Inflammatory macrophage (primary cell): ENCODE measurements around the gene SPANXN2.
"Not testable (repeated sequence)": the region's sequence is repeated elsewhere in the genome, so short reads cannot be mapped to it uniquely, and the experiment has no call there.

Experiments
- DNase-seq, 2 donors: peaks; one replicate each; pipeline ENCODE4 v3.0.0-alpha.2; 2020 to 2022
- total RNA-seq, 18 experiments: gene quantifications; one replicate each; lab custom pipeline; 2026; ENCODE audit warnings: mixed read lengths in 6 of 18, inconsistent platforms in 2 of 18; lab: John Stamatoyannopoulos, UW

The SPANXN2 gene
- total RNA-seq = 0 reads per million in 18 experiments

- DNase-seq = not testable (repeated sequence)
Measured at GRCh38 chrX:143720652-143721051, at the start of gene SPANXN2. Gene SPANXN2 (minus strand): TSS chrX:143720752. CDS start chrX:143720668, 84 bp downstream.

- no peak for DNase-seq
Measured at GRCh38 chrX:143768976-143769375, 48.4 kb upstream of the SPANXN2 start.

GRCh38 chrX:143767789-143768188 lies 47.2 kb upstream of the SPANXN2 start:
- DNase-seq = not testable (repeated sequence)

- DNase-seq = no peak
Measured at GRCh38 chrX:143757887-143758286, 37.3 kb upstream of the SPANXN2 start.

- DNase-seq = no peak
Measured at GRCh38 chrX:143757375-143757774, 36.8 kb upstream of the SPANXN2 start.

- DNase-seq = no peak
Measured at GRCh38 chrX:143754183-143754582, 33.6 kb upstream of the SPANXN2 start.

GRCh38 chrX:143733866-143734265 lies 13.3 kb upstream of the SPANXN2 start:
- DNase-seq = no peak

- no peak for DNase-seq
Measured at GRCh38 chrX:143726296-143726695, 5.7 kb upstream of the SPANXN2 start.

GRCh38 chrX:143701460-143701859 lies 19.1 kb downstream of the SPANXN2 start:
- DNase-seq = no peak

GRCh38 chrX:143694885-143695284 lies 25.7 kb downstream of the SPANXN2 start:
- no peak for DNase-seq

- no peak for DNase-seq
Measured at GRCh38 chrX:143683486-143683885, 37.1 kb downstream of the SPANXN2 start.

- no peak for DNase-seq
Measured at GRCh38 chrX:143674926-143675325, 45.6 kb downstream of the SPANXN2 start.

- DNase-seq = no peak
Measured at GRCh38 chrX:143669395-143669794, 51.2 kb downstream of the SPANXN2 start.

GRCh38 chrX:143664302-143664701 lies 56.2 kb downstream of the SPANXN2 start:
- DNase-seq = peak in 1 of 2 donors; percentile 23

GRCh38 chrX:143663755-143664154 lies 56.8 kb downstream of the SPANXN2 start:
- no peak for DNase-seq
